ENCODE results near the gene HNRNPK.

- no peak for TF ChIP-seq CTCF (IDR thresholded peaks at IDR 0.05)
- no peak for TF ChIP-seq POLR2A (IDR thresholded peaks at IDR 0.05)
Measured at GRCh38 chr9:83935276-83935935, 44.6 kb downstream of the HNRNPK start.

All from right lobe of liver (tissue), 4 donors.